ENCODE data around the gene CCN6.

Gene CCN6

GRCh38 chr6:112054001-112054400, at the start of gene CCN6:
Gene CCN6 (plus strand): TSS chr6:112054104. CDS start chr6:112054358, 254 bp downstream.
- no peak for DNase-seq

GRCh38 chr6:112004201-112005012, 49.5 kb upstream of the CCN6 start:
- no peak for DNase-seq

GRCh38 chr6:112005013-112005371, 48.9 kb upstream of the CCN6 start:
- DNase-seq: no peak

- no peak for DNase-seq
Observed at GRCh38 chr6:112007254-112007653, 46.6 kb upstream of the CCN6 start.

DNA sequence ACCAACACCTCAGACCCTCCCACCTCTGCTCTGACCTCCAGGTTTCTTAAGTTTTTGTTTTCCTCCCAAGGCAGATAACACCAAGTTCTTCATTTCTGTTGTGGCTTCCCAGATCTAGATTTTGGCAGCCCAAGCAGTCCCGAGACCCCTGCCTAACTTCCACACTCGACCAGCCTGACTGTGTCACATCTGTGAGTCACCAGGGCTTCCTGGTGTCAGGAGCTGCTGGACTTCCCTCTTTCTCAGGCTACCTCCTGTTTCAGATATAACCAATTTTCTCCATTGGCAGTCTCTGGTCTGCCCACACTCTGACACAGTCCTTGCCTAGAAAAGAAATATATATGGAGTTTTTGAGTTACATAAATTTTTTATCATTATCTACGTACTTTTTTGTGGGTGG, 46.1 kb upstream of the CCN6 start:
- DNase-seq: no peak

- DNase-seq: no peak
Observed at GRCh38 chr6:112008482-112008881, 45.4 kb upstream of the CCN6 start.

GRCh38 chr6:112010328-112010727, 43.6 kb upstream of the CCN6 start:
- DNase-seq: no peak

DNA sequence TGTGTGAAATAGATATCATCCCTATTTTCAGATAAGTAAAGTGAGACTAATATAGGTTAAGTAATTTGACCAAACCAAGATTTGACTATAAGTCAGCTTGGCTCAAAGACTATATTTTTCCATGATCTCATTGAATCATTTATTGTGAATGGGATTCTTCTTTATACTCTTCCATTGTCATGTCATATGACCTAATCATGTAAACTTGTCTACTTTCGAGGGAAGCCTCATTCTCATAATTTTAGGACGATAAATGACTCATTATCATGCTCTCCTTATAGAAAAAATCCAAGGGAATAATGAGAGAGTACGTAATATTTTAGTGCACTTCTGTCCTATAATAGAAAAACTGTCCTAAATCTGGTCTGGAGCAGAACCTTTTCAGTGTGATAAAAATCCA, 40.9 kb upstream of the CCN6 start:
- DNase-seq: no peak

DNA sequence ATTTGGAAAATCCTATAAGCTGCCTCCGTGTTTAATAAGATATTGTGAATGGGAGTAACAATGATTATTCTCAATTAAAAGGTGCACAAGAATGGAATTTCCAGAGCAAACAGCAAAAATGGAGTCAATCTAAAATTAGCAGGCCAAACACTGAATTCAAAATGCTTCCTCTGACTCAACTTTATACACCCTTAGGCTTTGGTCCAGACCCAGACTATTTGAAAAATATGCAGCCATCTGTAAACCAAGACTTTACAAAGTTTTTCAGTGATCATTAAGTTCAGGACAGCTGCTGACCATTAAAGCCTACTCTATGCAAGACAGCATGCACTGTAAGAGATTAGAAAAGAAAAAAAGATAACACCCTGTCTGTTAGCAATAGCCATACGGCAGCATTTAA, 39.4 kb upstream of the CCN6 start:
- DNase-seq: no peak

- DNase-seq: no peak
Observed at GRCh38 chr6:112015725-112016124, 38.2 kb upstream of the CCN6 start.

DNA sequence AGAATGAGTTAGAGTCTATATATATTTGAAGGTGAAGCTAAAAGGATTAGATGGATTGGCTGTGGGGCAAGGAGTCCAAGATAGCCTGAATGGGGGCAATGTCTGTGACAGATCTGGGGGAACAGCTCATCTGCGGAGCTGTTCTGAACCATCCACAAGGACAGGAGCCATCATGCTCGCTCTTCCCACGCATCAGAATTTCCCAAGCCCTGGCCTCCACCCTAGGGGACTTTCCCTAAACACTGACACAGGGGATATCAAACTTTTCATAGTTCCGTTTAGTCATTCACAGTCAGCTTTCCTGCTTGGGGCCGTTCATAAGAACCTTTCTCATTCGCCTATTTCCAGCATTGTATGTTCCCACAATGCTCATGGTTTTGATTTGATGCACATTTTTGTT, 37.6 kb upstream of the CCN6 start:
- DNase-seq: no peak

DNA sequence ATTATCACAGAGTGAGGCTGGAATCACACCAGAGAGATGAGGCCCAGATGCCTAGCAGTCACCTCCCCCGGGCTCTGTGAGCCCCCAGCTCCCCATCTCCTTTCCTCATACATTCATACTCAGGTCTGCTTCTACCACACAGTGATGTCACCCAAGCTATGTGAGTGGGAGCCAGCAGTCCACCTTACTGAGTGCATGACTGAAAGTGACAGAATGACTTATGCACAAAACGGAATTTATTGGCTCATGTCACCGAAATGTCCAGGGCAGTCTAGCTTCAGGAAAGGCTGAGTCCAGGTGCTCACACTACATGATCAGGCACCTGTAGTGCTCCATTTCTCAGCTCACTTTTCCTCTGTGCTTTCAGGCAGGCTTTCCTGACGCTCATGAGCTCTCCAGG, 36.7 kb upstream of the CCN6 start:
- DNase-seq: no peak

- DNase-seq: no peak
Observed at GRCh38 chr6:112017760-112018537, 36.0 kb upstream of the CCN6 start.

DNA sequence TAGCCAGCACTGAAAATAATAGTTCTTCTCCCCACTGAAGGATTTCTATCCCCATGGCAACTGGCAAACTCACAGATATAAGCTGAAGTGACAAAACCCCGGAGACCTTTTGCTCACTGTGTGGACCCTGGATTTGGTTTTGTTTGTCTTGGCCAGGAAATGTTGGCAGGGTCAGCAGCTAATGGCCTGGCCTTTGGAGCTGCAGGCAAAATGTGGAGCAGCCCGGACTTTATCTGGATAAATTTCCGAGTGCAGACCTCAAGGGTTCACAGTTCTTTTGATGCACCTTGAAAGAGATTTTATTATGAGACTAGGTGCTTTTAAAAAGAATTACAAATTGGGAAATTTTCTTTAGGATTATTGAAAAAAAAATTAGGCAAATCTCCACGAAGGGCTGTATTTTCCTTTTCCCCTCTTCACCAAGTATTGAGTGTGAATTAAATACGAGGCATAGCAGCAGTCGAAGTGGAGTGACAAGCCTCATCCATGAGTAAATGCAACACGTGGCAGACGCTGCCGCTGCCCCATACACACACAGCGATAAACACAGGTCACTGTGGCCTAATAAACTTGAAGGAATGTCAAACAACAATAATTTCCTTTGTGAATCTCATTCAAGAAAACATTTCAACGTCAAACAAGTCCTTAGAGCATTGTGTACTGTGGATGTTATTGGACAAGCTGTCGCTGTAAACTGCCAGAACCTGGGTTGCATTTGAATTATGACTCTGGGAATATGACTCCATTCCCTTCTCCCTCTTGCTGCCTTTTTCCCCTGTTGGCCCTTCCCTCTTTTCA, 35.1 kb upstream of the CCN6 start:
- DNase-seq: no peak

- DNase-seq: no peak
Observed at GRCh38 chr6:112019589-112019988, 34.3 kb upstream of the CCN6 start.

DNA sequence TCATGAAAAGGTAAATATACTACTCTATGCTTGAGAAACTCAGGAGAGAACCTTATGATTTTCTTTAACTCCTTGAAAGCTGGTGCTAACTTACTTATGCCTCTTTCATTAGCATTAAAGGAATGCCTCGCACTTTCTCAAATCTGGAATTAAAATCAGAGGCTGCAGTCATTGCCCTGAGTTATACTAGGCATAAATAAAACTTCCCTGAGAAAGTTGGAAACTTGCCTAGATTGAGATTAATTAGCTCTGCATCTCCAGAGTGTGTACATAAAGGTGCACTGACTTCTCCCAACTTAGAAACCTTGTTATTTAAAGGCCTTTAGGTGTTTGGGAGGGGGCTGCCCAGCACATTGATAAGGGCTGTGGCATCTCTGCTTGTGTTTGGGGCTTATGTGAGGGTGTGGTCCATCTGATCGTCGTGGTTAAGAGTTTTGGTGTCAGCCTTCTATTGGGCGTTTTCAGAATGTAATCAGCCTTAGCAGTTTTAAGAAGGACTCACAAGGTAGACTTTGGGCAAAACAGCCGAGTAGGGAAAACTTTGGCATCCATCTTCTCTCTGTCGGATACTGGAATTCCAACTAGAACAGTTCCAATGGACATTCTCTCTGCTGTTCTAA, 32.1 kb upstream of the CCN6 start:
- no peak for DNase-seq

DNA sequence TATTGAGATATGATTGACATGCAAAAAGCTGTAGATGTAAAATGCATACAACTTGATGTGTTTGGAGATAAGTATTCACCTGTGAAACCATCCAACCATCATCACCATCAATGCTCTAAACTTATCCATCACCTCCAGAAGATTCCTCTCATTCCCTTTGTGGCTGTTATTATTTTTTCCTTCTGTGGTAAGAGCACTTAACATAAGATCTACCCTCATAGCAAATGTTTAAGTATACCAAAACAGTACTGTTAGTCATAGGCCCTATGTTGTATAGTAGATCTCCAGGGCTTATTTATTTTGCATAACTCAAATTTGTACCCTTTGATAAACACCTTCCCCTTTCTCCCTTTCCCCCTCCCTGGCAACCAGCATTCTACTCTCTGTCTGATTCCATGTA, 31.2 kb upstream of the CCN6 start:
- no peak for DNase-seq

GRCh38 chr6:112024464-112024863, 29.4 kb upstream of the CCN6 start:
- DNase-seq: no peak

GRCh38 chr6:112026933-112027332, 27.0 kb upstream of the CCN6 start:
- no peak for DNase-seq

- DNase-seq: no peak
Observed at GRCh38 chr6:112027942-112028674, 25.8 kb upstream of the CCN6 start.

- peak; percentile 62 for DNase-seq
Observed at GRCh38 chr6:112029045-112029822, 24.7 kb upstream of the CCN6 start.

All from activated T-cell treated with anti-CD3 and anti-CD28 coated beads, Interleukin-2, amount 50 U/mL, for 1 hour (primary cell).